ENCODE measurements around the gene POU2F3.

DNA sequence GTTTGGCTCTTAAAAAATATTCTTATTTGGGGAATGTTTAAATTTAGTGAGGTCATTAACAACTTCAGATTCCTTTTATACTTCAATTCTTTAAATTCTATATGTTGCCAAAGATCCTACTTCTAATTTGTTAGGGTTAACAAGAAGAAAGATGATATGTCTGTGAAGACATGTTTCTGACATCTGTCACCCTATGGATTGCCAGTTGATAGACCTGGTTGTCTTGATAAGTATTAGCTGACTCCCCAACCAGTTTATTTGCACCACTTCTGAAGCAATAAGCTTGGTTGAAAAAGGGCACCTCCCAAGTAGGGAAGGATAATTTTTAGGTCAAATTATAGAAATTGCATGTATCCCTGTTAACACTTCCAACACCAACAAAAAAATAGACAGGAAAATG is 125.6 kb downstream of the POU2F3 start:
- TF ChIP-seq, protein P1, sequence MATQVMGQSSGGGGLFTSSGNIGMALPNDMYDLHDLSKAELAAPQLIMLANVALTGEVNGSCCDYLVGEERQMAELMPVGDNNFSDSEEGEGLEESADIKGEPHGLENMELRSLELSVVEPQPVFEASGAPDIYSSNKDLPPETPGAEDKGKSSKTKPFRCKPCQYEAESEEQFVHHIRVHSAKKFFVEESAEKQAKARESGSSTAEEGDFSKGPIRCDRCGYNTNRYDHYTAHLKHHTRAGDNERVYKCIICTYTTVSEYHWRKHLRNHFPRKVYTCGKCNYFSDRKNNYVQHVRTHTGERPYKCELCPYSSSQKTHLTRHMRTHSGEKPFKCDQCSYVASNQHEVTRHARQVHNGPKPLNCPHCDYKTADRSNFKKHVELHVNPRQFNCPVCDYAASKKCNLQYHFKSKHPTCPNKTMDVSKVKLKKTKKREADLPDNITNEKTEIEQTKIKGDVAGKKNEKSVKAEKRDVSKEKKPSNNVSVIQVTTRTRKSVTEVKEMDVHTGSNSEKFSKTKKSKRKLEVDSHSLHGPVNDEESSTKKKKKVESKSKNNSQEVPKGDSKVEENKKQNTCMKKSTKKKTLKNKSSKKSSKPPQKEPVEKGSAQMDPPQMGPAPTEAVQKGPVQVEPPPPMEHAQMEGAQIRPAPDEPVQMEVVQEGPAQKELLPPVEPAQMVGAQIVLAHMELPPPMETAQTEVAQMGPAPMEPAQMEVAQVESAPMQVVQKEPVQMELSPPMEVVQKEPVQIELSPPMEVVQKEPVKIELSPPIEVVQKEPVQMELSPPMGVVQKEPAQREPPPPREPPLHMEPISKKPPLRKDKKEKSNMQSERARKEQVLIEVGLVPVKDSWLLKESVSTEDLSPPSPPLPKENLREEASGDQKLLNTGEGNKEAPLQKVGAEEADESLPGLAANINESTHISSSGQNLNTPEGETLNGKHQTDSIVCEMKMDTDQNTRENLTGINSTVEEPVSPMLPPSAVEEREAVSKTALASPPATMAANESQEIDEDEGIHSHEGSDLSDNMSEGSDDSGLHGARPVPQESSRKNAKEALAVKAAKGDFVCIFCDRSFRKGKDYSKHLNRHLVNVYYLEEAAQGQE (IDR thresholded peaks at IDR 0.05; ENCODE audit: low read depth) = no peak
- TF ChIP-seq TCF12 (IDR thresholded peaks at IDR 0.05; ENCODE audit: low read depth) (no peak), EP300 (IDR thresholded peaks at IDR 0.05; ENCODE audit: borderline replicate concordance) (no peak), YY1 (IDR thresholded peaks at IDR 0.05; ENCODE audit: low read depth) (no peak), RAD21 (IDR thresholded peaks at IDR 0.05; ENCODE audit: low read depth) (no peak), TAF1 (IDR thresholded peaks at IDR 0.05; ENCODE audit: low read depth) (no peak), FOXM1 (IDR thresholded peaks at IDR 0.05; ENCODE audit: borderline replicate concordance, low read depth) (no peak), ZBTB7A (IDR thresholded peaks at IDR 0.05; ENCODE audit: low read depth) (no peak), CEBPB (IDR thresholded peaks at IDR 0.05) (no peak), EGR1 (IDR thresholded peaks at IDR 0.05) (no peak), NFIC (IDR thresholded peaks at IDR 0.05) (no peak), CREB1 (IDR thresholded peaks at IDR 0.05; ENCODE audit: low read depth) (no peak)
- TF ChIP-seq, protein P2, sequence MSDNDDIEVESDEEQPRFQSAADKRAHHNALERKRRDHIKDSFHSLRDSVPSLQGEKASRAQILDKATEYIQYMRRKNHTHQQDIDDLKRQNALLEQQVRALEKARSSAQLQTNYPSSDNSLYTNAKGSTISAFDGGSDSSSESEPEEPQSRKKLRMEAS (IDR thresholded peaks at IDR 0.05) = no peak
- TF ChIP-seq, protein P3, sequence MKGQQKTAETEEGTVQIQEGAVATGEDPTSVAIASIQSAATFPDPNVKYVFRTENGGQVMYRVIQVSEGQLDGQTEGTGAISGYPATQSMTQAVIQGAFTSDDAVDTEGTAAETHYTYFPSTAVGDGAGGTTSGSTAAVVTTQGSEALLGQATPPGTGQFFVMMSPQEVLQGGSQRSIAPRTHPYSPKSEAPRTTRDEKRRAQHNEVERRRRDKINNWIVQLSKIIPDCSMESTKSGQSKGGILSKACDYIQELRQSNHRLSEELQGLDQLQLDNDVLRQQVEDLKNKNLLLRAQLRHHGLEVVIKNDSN (IDR thresholded peaks at IDR 0.05) = no peak
